Measurements from ENCODE around the gene PTMS.

The PTMS gene

DNA sequence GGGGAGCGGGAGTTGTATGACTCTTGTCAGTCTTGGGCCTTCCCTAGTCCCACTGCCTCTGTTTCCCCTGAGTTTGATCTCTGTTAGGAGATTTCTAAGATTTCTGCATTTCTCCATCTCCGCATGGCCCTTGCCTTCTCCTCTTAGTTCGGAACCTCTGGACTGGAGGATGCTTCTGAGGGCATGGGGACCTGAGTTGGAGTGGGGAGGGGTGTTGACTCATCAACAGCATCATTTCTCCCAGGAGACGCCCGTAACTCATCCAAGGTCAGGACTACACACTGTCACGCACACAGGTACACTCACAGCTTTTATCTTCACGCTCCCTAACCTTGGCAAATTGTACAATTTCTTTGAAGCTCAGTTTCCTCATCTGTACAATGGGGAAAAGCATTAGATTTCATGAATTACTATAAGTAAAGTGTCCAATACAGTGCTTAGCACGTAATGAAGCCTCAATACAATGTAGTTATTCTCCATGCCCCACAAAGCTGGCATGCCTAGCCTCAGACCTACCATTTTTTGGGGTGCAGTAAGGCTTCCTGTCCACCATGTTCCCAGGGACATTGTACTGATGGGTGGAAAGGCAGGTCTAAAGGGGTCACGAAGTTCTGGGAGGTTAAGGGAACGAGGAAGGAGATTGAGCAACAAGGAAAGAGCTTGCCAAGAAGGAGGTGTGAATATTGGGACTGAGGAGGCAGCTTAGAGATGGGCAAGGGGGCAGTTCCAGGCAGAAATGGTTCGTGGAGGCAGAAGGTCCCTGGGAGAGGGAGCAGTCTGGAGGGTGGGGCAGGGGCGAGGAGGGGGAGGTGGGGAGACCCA lies 5.6 kb downstream of the PTMS start:
- ChIA-PET CTCF (interaction anchor here (0.6 to 1.8 kb wide), 3 partner anchors 14 to 98 kb away, joined by 3 to 6 read pairs (median 5); partner anchors contain the start of gene MLF2), POLR2A (interaction anchor here (0.9 to 8.6 kb wide), 3 partner anchors 18 to 50 kb away, joined by 3 to 148 read pairs (median 3); partner anchors contain the start of genes COPS7A, GPR162 and MLF2)
- TF ChIP-seq ZNF384 (IDR thresholded peaks at IDR 0.05): no peak
- no peak for TF ChIP-seq FOXK2 (IDR thresholded peaks at IDR 0.05)
- no peak for TF ChIP-seq HDGF (IDR thresholded peaks at IDR 0.05; ENCODE audit: borderline replicate concordance)
- no peak for TF ChIP-seq L3MBTL2 (conservative IDR thresholded peaks at IDR 0.05)
- TF ChIP-seq BHLHE40 (IDR thresholded peaks at IDR 0.05; ENCODE audit: borderline replicate concordance): no peak
- no peak for TF ChIP-seq NFRKB (IDR thresholded peaks at IDR 0.05)
- TF ChIP-seq FOXM1 (IDR thresholded peaks at IDR 0.05; ENCODE audit: borderline replicate concordance): no peak
- no peak for DNase-seq (ENCODE audit: extremely low spot score)

DNA sequence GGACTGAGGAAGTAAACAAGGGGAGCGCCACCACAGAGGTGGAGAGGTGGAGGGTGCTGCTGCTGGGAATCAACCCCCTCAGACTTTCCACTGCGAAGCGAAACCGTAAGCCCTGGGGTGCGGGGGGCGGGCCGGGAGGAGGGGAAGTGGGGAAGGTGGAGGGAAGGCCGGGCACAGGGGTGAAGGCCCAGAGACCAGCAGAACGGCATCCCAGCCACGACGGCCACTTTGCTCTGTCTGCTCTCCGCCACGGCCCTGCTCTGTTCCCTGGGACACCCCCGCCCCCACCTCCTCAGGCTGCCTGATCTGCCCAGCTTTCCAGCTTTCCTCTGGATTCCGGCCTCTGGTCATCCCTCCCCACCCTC lies 6.2 kb downstream of the PTMS start, which contains the start of gene LAG3:
LAG3 (plus strand) TSS at position 190 of the 365 bp plus-strand sequence. CDS start 333 bp downstream, outside the sequence.
- ChIA-PET CTCF (interaction anchor here (1.0 to 1.8 kb wide), 2 partner anchors 14 to 19 kb away, joined by 3 to 6 read pairs; partner anchors contain the start of gene MLF2), POLR2A (interaction anchor here (0.9 to 1.1 kb wide), 2 partner anchors 49 kb away, joined by 3 read pairs; partner anchors contain the start of genes COPS7A and GPR162)
- TF ChIP-seq ARNT (IDR thresholded peaks at IDR 0.05) (no peak), ZNF384 (IDR thresholded peaks at IDR 0.05) (no peak)
- no peak for DNase-seq (ENCODE audit: extremely low spot score)

DNA sequence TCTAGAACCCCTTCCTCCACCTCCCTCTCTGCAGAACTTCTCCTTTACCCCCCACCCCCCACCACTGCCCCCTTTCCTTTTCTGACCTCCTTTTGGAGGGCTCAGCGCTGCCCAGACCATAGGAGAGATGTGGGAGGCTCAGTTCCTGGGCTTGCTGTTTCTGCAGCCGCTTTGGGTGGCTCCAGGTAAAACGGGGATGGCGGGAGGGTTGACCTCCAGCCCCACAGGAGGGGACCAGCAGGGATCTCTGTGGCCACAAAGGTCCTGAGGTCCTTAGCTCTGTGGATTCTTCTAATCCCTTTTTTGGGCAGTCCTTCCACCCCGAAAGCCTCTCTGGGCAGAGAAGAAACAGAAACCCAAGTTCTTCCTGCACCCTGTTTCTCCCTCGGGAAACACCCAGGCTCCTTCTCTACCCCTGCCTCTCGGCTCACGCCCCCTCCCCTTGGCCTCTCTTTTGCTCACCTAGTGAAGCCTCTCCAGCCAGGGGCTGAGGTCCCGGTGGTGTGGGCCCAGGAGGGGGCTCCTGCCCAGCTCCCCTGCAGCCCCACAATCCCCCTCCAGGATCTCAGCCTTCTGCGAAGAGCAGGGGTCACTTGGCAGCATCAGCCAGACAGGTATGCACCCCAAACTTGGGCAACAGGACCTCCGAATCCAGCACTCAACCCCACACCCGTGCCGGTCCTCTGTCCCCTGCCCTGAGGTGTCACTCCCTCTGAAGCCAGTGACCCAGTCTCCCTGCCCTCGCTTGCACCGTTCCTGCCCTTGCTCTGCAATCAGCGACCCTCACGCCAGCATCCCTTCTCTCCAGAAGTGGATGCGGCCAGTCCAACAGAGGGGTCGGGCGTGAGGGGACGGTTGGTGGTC lies 6.8 kb downstream of the PTMS start:
- no peak for DNase-seq (ENCODE audit: extremely low spot score)
- POLR2A ChIA-PET: interaction anchor here (2.9 kb wide), 1 partner anchor 20 kb away, joined by 26 read pairs; the partner anchor contains the start of gene MLF2
- CTCF ChIA-PET: no interaction called here
- TF ChIP-seq L3MBTL2 (conservative IDR thresholded peaks at IDR 0.05) (no peak), SP1 (IDR thresholded peaks at IDR 0.05) (no peak), FOXK2 (IDR thresholded peaks at IDR 0.05) (no peak), ARNT (IDR thresholded peaks at IDR 0.05) (no peak), FOXA1 (IDR thresholded peaks at IDR 0.05) (no peak), FOXM1 (IDR thresholded peaks at IDR 0.05; ENCODE audit: borderline replicate concordance) (no peak), BHLHE40 (IDR thresholded peaks at IDR 0.05; ENCODE audit: borderline replicate concordance) (no peak), TARDBP (IDR thresholded peaks at IDR 0.05) (no peak), CTBP1 (IDR thresholded peaks at IDR 0.05; ENCODE audit: borderline replicate concordance) (no peak), NFRKB (IDR thresholded peaks at IDR 0.05) (no peak), ZNF384 (IDR thresholded peaks at IDR 0.05) (no peak), HDGF (IDR thresholded peaks at IDR 0.05; ENCODE audit: borderline replicate concordance) (no peak)
- TF ChIP-seq, protein P1, sequence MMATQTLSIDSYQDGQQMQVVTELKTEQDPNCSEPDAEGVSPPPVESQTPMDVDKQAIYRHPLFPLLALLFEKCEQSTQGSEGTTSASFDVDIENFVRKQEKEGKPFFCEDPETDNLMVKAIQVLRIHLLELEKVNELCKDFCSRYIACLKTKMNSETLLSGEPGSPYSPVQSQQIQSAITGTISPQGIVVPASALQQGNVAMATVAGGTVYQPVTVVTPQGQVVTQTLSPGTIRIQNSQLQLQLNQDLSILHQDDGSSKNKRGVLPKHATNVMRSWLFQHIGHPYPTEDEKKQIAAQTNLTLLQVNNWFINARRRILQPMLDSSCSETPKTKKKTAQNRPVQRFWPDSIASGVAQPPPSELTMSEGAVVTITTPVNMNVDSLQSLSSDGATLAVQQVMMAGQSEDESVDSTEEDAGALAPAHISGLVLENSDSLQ (IDR thresholded peaks at IDR 0.05): no peak

DNA sequence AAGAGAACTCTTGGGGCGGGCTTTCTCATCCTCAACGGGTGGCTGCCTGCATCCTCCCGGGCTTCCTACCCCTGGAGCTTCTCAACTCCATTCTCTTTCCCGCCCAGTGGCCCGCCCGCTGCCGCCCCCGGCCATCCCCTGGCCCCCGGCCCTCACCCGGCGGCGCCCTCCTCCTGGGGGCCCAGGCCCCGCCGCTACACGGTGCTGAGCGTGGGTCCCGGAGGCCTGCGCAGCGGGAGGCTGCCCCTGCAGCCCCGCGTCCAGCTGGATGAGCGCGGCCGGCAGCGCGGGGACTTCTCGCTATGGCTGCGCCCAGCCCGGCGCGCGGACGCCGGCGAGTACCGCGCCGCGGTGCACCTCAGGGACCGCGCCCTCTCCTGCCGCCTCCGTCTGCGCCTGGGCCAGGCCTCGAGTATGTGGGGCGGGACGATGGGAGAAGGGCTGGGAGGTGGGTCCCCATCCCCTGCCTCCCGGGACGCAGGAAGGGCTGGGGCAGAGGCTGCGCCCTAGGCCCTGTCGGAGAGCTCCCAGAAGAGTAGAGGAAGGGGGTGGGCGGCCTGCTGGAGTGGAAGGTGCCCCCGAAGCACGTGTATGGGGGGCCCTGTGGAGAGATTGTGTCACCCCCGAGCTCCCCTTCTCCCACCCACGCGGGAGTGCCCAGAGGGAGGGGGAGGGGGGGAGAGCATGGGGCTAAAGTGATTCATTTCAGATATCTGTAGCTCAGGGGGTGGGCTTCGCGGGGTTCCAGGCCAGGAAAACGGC lies 7.6 kb downstream of the PTMS start:
- no peak for DNase-seq (ENCODE audit: extremely low spot score)
- ChIA-PET POLR2A (interaction anchor here (0.9 to 2.9 kb wide), 2 partner anchors 21 to 50 kb away, joined by 3 to 26 read pairs; partner anchors contain the start of genes COPS7A and MLF2), CTCF (interaction anchor here (0.9 kb wide), 1 partner anchor 20 kb away, joined by 4 read pairs; no protein-coding TSS in a partner anchor)
- TF ChIP-seq SP1 (IDR thresholded peaks at IDR 0.05): no peak
- no peak for TF ChIP-seq BHLHE40 (IDR thresholded peaks at IDR 0.05; ENCODE audit: borderline replicate concordance)
- no peak for TF ChIP-seq ZNF384 (IDR thresholded peaks at IDR 0.05)
- no peak for TF ChIP-seq FOXA1 (IDR thresholded peaks at IDR 0.05)
- TF ChIP-seq, protein P1 (IDR thresholded peaks at IDR 0.05): no peak
- TF ChIP-seq LEF1 (IDR thresholded peaks at IDR 0.05; ENCODE audit: borderline replicate concordance): no peak
- no peak for TF ChIP-seq L3MBTL2 (conservative IDR thresholded peaks at IDR 0.05)
- TF ChIP-seq CTBP1 (IDR thresholded peaks at IDR 0.05; ENCODE audit: borderline replicate concordance): no peak
- no peak for TF ChIP-seq HDGF (IDR thresholded peaks at IDR 0.05; ENCODE audit: borderline replicate concordance)
- no peak for TF ChIP-seq FOXM1 (IDR thresholded peaks at IDR 0.05; ENCODE audit: borderline replicate concordance)
- TF ChIP-seq NFRKB (IDR thresholded peaks at IDR 0.05): no peak
- TF ChIP-seq TARDBP (IDR thresholded peaks at IDR 0.05): no peak

DNA sequence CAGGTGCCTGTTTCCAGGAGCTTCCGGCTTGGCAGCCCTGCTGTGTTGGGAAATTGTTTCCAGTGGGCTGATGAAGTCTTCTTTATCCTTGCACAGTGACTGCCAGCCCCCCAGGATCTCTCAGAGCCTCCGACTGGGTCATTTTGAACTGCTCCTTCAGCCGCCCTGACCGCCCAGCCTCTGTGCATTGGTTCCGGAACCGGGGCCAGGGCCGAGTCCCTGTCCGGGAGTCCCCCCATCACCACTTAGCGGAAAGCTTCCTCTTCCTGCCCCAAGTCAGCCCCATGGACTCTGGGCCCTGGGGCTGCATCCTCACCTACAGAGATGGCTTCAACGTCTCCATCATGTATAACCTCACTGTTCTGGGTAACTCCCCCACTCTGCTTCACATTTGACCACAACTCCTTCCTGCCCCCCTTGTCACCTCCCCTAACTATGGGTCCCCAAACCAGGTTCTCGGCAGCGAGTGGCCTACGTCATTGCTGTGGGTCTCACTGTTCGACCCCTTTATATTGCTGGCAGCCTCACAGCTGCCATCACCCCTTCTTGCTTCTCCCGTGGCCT lies 8.4 kb downstream of the PTMS start:
- CTCF ChIA-PET: interaction anchor here (0.9 to 1.7 kb wide), 3 partner anchors 8 to 47 kb away, joined by 3 to 4 read pairs (median 3); partner anchors contain the start of genes GPR162 and PTMS
- TF ChIP-seq BHLHE40 (IDR thresholded peaks at IDR 0.05; ENCODE audit: borderline replicate concordance) (no peak), NFRKB (IDR thresholded peaks at IDR 0.05) (no peak)
- TF ChIP-seq, protein P1 (IDR thresholded peaks at IDR 0.05): no peak
- DNase-seq (ENCODE audit: extremely low spot score): no peak
- POLR2A ChIA-PET: interaction anchor here (0.9 to 2.9 kb wide), 2 partner anchors 22 to 51 kb away, joined by 3 to 26 read pairs; partner anchors contain the start of genes COPS7A and MLF2

Measured in HEK293T (cell line).